ENCODE measurements around the gene MGAT4A.
"Not testable (repeated sequence)": the region's sequence is repeated elsewhere in the genome, so short reads cannot be mapped to it uniquely, and the experiment has no call there.

The MGAT4A gene

DNA sequence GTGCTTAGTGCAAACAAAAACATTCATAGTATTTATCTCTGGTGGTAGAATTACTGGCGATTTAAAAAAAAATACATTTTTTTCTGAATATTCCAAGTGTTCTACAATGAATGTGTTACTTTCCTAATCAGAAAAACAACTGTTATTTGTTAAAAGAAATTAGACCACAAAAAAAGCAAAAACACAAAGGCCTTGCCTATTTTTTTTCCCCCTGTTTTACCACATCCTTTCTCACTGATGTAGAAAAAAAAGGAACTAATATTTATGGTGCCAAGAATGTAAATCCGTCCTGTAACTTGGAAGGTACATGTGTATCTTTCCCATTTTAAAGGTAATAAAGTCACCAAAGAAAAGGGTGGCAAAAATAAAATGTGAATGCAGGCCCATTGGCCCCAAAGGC lies 28.4 kb upstream of the MGAT4A start:
- DNase-seq, result peak; percentile 62

DNA sequence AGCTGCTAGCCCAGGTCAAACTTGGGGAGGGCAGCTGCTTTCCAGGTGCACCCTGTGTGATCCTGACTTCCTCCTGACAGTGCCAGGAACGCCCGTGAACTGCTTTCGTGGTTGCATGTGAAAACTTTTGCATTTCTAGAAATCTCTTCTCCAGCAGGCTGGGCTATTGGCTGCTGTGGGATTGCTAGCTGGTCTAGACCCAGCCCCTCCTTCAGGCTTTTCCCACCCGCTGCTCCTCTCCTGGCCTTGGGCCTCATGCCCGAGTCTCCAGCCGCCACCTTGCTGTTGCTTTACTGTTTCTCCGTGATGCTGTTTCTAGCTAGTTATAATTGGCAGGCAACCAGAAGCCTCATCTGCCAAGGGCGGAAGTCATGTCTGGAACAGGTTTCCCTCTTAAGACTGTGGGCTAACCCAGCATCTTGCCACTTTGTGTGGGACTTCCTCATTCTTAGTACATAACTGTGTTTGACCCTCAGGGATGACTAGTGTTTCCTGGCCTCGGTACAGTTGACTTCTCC lies 27.0 kb upstream of the MGAT4A start:
- DNase-seq, result peak; percentile 99

DNA sequence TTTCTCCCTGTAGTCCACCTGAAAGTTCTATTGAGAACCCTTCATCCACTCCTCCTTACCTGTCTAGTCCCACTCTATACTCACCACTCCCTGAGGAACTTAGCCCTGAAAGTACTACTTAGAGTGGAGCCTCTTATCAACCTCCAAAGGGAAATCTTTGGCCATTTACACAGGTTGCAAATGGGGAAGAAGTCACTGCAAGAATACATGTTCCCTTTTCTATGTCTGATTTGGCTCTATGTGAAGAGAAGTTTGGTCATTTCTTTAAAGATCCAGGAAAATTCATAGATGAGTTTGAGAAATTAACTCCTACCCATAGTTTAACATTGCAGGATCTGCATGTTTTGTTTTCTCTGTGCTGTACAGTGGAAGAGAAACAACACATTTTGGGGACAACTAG lies 22.9 kb upstream of the MGAT4A start:
- DNase-seq, result no peak

DNA sequence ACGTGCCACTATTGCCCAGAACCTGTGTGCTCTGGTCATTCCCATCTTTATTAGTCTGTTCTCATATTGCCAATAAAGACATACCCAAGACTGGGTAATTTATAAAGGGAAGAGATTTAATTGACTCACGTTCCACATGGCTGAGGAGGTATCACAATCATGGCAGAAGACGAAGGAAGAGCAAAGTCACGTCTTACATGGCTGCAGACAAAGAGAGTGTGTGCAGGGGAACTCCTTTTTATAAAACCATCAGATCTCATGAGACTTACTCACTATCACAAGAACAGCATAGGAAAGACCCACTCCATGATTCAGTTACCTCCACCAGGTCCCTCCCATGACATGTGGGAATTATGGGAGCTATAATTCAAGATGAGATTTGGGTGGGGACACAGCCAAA lies 21.8 kb upstream of the MGAT4A start:
- DNase-seq, result not testable (repeated sequence)

DNA sequence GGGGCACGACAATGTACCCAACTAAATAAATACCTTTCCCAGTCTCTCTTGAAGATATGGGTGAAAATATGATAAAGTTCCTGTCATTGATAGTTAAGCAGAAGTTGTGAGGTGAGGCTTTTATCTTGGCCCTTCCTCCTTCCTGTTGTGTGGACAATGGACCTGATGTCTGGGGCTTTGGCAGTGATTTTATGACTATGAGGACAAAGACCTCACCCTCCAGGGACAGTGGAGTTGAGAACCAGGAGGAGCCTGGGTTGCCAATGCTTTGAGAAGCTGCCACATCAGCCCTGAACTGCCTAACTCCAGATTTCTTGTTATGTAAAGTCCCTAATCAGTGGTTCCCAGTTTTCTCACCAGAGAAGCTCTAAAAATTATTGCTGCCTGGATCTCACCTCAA lies 20.8 kb upstream of the MGAT4A start:
- no peak for DNase-seq

DNA sequence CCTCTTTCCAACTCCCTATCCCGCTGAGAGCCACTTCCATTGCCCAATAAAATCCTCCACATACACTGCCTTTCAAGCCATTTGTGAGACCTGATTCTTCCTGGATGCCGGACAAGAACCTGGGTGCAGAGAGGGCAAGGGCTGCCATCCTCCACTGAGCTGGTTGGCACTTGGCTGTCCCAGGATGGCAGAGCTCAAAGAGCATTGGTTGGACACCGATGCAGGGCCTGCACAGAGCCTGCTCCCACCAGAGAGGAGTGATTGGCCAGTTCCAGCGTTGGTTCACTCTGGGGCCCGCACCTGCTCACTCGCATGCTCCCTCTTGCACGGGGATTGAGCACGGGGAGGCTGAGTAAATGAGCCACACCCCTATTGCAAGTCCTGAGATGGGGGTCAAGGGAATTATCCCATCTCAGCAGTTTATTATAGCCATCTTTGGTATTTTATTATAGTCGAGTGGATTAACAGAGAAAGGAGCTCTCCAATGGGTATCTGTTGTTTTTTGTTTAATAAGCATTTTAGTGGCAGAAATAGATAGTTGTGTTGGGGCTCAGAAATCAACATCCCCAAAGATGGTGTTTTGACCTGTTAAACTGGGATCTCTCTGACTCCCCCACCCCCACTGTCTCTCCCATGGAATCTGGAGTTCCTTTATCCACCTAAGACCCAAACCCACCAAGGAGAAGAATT lies 19.8 kb upstream of the MGAT4A start:
- no peak for DNase-seq

DNA sequence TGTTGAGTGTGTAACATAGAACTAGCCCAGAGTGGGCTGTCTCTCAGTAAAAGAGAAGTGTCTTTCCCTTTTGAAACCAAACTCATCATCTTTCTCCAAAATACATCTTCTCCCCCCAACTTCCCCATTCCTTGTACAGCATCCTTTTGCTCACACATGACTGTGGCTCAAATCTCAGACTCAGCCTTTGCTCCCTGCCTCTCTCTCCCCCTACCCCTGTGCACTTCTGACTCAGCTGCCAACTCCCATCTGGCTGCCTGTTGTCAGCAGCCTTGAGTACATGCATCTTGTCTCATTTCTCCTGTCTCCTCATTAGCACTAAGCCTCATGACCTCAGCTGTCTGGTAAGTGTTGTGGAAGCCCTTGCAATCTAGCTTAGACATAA lies 18.1 kb upstream of the MGAT4A start:
- peak; percentile 96 for DNase-seq

DNA sequence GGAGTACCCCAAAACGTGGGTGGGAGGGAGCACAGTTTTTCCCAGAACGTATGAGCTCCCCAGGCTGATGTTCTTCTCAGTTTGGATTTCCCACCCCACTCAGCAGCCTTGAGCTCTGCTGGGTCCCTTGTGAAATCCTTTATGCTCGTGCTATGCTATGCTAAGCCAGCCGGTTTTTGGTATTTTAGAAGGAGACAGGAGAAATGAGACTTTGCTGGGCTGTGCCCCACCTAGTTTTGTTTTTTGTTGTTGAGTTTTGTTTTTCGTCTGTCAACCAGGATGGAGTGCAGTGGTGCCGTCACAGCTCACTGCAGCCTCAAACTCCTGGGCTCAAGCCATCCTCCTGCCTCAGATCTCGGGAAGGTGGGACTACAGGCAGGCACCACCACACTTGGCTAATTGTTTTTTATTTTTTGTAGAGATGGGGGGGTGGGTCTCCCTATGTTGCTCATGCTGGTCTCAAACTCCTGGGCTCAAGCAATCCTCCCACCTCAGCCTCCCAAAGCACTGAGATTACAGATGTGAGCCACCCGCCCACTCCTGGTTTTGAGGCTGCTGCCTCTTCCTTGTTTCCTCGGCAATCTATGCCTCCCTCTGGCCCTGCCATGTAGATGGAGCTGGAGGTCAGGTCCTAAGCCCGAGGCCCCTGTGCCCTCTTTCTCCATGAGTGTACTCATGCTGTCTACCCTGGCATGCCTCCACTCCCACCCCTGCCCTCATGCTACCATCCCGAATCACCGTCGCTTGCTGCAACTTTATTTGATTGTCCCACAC lies 17.5 kb upstream of the MGAT4A start:
- no peak for DNase-seq

DNA sequence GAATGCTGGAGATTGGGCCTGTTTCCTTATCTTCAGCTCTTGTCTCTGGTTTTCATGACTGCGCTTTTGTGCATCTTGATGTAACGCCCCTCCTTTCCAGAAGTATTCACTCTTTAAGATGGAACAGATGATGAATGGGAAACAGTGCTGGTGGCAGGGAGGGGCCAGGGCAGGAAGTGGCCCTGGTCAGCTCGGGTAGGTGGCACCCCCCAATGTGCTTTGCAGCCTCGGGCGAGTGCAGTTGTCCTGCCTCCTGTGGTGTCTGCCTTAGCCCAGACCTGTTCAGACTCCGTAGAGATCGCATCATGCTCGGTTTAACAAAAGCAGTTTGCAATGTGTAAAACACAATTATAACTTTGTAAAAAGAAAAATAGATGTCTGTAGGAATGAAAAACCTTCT lies 17.0 kb upstream of the MGAT4A start:
- no peak for DNase-seq

DNA sequence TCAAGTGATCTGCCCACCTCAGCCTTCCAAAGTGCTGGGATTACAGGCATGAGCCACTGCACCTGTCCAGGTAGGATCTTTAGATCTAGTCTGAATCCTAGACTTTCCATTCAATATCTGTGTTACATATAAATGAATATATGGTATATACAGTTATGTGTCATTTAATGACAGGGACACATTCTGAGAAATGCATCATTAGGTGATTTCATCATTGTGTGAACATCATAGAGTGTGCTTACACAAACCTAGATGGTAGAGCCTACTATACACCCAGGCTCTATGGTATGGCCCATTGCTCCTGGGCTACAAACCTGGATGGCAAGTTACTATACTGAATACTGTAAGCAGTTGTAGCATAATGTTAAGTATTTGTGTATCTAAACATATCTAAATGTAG lies 15.5 kb upstream of the MGAT4A start:
- DNase-seq, result no peak

DNA sequence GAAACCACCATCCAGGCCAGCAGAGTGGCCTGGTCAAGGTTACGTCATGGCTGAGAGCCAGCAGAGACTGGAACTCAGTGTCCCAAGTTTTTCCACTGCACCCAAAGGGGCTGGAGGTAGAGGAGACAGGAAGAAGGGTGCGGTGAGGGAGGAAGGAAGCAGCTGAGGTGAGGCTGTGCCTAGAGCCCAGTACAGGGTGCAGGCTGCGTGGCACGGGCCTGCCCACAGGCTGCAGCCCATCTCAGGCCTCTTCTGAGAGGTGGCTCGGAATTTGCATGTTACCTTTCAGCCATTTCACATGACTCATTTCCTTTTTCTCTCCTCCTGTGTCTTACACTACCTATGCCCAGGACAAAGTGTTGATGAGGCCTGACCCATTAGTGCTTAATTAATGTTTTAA lies 13.7 kb upstream of the MGAT4A start:
- DNase-seq, result no peak

DNA sequence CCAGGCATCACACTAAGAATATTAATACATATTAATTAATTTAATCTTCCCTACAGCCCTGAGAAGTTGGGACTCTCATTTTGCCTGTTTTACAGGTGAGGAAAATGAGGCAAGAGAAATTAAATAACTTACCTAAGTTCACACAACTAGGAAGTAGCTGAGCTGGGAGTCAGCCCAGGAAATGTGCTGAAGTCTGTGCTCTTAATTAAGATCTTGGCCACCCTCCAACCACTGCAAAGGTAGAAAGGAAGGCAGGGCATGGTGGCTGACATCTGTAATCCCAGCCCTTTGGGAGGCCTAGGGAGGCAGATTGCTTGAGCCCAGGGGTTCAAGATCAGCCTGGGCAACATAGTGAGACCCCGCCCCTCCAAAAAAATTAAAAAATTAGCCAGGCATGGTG lies 12.9 kb upstream of the MGAT4A start:
- DNase-seq, result no peak

DNA sequence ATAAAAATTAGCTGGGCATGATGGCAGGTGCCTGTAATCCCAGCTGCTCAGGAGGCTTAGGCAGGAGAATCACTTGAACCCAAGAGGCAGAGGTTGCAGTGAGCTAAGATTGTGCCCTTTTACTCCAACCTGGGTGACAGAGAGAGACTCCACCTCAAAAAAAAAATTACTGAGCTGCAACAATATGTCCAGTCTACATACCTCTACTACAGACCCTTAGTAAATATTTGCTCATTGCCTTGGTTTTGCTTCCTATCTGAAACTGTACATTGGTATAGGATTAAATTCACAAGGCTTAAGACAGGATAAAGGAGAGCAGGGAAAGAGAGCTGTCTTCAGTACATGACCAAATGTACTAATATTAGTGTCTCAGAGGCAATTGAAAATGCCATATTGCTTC lies 8.1 kb upstream of the MGAT4A start:
- DNase-seq, result no peak

DNA sequence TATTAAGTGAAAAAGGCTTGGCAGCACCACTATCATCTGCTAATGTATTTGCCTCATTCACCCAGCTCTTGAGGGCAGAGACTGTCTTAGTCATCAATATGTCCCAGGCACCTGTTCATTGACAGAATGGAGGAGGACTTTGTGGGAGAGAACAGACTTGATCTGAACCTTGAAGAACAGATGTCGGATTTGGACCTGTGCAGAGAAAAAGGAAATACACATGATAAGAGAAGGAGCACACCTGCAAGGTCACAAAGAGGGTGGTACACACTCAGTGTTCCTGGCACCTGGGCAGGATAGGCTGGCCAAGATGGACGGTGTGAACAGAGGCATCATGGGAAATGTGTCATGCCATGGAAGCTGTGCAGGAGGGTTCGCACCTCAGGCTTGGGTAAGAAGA lies 7.4 kb upstream of the MGAT4A start:
- no peak for DNase-seq

DNA sequence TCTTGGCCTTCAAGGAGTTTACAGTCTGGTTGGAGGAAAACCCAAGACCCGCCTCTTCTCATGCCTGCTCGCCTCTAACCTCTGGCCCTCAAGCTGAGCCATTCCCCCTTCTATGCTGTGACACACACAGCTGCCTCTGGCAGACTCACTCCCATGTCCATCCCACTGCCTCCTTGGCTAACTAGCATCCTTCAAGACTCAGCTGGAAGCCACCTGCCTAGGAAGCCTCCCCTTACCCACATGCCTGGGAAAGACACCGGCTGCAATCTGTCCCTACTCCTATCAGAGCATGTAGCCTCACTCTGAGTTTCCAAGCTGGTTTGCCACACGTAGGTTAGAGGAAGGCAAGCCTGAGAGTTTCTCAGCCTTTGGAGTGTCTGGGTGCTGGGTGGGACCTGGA lies 6.9 kb upstream of the MGAT4A start:
- DNase-seq, result no peak

DNA sequence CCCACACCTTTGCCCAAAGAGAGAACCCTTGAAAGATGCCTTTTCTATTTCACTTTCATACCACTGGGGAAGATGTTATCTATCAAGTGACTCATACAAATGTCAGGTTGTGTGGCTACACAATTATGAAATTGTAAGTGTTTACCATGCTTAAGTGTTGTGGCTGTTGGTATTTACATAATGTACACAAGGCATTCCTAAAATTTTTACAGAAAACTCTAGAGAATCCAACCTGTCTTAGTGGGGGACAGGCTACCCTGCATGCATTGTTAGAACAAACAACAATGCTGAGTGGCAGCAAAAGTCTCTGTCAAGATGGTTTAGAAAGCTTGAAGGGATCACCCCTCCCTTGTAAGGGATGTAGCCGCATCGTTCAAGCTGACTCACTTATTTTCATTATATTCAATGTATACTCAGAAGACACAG lies 5.5 kb upstream of the MGAT4A start:
- no peak for DNase-seq

DNA sequence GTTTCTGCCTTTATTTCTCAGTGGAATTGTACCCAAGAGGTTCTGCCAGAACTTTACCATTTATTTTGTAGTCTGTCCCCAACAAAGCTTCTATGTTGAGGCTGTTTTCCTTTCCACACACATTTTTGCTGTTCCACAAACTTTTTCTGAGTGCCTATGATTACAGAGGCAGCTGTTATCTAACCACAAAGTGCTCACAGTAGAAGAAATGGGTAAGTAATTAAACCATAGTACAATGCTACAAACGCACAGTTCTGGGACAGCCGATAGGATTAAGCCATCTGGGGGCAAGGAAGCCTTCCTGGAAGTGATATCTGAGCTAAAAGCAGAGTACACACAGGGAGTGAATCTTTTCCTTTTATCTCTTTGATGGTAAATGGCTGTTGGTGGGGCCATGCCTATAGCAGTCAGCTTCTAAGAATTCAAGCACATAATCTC lies 3.9 kb upstream of the MGAT4A start:
- no peak for DNase-seq

DNA sequence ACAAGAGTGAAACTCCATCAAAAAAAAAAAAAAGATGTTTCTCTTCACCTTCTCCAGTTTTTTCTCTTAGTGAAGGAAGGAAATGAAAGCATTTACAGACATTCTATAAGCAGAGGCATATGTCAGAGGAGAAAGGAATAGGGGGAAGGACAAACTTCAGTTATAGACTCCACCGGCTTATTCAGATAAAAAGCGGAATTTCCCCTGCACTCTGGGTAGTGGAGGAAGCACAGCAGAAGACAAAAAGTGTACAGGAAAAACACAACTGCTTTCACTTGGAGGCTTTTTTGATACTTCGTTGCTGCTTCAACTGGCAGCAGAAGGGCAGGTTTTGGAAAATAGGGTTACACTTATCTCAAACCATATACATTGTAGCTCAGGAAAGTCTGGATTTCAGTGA lies 3.2 kb upstream of the MGAT4A start:
- peak; percentile 38 for DNase-seq

DNA sequence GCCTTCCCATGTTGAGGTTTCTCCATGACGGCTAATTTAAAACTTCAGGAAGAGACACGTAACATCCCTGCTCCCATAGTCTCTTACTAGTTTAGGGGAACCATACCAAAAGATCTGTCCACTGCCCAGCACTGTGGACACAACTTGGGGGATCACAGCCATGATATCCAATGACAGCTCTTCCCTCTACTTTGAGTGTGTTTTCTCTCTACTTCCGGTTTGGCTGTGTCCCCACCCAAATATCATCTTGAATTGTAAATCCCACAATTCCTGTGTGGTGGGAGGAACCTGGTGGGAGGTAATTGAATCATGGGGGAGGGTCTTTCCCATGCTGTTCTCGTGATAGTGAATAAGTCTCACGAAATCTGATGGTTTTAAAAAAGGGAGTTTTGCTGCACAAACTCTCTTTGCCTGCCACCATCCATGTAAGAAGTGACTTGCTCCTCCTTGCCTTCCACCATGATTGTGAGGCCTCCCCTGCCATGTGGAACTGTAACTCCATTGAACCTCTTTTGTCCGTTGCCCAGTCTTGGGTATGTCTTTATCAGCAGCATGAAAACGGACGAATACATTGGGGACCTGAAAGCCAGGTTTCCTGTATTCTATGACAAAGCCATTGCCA lies 1.6 kb upstream of the MGAT4A start:
- DNase-seq, result no peak

DNA sequence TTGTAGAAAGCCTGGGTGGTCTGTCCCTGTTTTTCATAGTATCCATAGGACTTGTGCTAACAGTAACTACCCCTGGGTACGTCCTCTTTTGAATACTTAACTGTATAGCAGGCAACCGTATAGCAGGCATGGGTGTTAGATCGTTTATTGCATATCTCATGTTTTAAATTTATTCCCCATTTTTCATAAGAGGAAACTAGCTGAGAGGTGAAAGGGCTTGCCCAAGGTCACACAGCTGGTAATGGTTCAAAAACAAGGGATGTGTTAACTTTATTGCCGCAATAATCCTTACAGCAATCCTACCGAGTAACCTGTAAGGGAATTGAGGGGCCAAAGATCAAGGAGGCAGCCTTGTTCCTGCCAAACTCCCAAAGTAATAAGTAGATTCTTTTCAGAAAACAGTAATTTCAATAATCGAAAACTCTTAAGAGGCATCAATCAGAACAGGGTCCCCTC lies 990 bp upstream of the MGAT4A start:
- no peak for DNase-seq

DNA sequence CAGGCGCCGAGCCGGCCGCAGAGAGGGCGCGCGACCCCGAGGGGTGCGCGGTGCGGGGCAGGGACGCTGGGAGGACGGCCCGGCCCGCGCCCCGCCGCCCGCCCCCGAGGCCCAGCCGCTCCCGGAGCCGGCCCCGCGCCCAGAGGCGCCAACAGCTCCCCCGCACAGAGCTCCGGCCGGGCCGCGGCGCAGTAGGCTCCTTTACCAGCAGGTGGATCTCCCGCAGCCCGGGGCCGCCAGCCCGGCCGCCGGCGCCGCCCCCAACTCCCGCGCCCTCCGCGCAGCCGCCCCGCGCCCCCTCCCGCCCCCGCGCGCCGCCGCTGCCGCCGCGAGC lies 258 bp downstream of the MGAT4A start:
- DNase-seq, result no peak

DNA sequence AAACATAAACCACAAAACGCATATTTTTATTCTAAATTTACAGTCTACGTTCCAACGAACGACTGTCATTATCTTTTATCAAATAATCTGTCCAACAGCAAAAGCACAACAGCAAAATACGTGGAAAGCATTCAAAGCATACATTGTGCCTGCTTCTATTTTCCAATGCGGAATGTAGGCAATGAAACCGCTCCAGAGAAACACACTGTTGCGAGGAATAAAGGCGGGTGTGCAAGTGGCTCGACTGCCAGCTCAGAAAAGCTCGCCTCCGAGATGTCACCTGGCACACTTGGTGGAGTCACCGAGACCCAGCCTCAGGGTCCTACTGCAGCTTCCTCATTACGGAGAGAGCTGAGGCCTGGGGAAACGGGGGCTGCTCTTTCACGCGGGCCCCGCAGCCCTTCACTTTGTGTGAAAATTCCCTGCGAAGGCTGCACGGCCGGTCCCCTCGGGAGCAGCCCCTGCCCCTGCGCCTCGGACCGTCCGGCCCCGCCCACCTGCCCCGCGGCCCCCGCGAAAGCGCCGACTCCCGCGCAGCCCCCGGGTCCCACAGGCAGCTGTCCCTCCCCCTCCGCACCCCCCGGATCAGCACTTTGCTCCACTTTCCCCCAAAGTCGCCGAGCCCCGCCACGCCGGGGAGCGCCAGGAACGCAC lies 752 bp downstream of the MGAT4A start:
- no peak for DNase-seq

DNA sequence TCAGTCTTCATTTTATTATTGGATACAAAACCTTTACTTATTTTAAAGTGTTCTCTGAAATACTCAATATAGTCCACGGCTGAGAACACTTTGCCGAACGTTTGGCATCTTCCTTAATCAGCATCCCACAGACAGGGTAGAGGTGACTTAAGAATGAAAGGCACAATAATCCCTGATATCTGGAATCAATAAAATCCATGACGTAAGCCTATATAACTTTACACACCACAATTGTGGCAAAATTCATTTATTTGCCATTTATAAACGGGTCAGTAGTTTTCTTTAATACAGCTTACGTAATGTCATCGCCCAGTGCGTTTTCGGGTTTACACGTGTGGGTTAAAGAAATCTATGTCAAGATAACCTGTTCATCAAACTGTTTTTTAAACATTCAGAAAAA lies 1.3 kb downstream of the MGAT4A start:
- DNase-seq, result no peak
